ENCODE measurements around the gene ABCA12.
"Not testable (repeated sequence)": the region's sequence is repeated elsewhere in the genome, so short reads cannot be mapped to it uniquely, and the experiment has no call there.

ABCA12 gene, protein sequence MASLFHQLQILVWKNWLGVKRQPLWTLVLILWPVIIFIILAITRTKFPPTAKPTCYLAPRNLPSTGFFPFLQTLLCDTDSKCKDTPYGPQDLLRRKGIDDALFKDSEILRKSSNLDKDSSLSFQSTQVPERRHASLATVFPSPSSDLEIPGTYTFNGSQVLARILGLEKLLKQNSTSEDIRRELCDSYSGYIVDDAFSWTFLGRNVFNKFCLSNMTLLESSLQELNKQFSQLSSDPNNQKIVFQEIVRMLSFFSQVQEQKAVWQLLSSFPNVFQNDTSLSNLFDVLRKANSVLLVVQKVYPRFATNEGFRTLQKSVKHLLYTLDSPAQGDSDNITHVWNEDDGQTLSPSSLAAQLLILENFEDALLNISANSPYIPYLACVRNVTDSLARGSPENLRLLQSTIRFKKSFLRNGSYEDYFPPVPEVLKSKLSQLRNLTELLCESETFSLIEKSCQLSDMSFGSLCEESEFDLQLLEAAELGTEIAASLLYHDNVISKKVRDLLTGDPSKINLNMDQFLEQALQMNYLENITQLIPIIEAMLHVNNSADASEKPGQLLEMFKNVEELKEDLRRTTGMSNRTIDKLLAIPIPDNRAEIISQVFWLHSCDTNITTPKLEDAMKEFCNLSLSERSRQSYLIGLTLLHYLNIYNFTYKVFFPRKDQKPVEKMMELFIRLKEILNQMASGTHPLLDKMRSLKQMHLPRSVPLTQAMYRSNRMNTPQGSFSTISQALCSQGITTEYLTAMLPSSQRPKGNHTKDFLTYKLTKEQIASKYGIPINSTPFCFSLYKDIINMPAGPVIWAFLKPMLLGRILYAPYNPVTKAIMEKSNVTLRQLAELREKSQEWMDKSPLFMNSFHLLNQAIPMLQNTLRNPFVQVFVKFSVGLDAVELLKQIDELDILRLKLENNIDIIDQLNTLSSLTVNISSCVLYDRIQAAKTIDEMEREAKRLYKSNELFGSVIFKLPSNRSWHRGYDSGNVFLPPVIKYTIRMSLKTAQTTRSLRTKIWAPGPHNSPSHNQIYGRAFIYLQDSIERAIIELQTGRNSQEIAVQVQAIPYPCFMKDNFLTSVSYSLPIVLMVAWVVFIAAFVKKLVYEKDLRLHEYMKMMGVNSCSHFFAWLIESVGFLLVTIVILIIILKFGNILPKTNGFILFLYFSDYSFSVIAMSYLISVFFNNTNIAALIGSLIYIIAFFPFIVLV (N-terminal part only)

DNA sequence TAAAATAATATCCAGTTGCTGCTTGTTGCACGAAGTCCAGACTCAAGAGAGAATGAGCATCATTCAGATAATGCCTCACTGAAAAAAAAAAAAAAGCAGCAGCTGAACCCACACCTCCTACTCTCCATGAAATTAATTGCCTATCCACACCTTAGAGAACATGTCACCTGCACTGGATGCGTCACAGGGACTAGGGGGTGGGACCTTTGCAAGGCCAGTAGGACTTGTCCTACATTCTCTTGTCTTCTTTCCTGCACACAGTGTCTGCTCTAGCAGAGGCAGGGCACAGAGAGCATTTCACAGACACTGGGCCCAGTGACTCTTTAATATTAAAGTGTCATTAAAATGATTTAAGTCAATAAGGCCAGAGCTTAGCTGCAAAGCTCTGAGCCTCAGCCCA lies at the start of gene ABCA12:
Gene ABCA12, minus strand, starts transcription at position 148 of the 400 bp plus-strand sequence. CDS start 418 bp downstream, outside the sequence.
- no peak for DNase-seq (ENCODE audit: low read depth)

DNA sequence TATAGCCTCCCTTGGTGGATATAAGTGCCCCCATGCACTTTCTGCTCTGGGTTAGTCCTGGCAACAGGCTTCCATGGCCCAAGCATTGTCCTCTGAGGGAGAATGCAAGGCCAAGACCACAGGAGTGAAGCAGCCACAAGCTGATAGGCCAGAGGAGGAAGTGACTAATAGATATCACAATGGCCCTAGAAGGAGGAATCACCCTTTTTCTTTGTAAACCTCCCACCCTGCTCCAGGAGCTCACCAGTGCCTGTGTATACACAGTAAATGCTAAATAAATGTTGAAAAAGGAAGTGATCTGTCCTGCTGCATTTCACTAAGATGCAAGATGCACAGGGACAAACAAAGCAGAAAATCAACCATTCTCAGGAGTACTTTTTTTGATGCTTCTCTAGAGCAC lies 49.7 kb upstream of the ABCA12 start:
- DNase-seq (ENCODE audit: low read depth), result no peak

DNA sequence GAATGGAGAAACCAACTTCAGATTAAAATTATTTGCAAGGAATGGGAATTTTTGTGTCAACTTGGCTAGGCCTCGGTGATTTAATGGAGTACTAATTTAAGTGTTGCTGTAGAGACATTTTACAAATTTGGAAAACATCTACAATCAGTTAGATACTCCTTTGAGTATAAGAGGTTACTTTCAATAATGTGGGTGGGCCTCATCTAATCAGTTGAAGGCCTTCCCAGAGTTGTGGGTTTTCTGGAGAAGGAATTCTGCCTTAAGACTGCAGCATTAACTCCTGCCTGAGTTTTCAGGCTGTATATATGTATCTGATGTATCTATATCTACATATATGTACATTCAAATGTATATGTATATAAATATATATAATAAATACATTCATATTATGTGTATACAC lies 47.6 kb upstream of the ABCA12 start:
- DNase-seq (ENCODE audit: low read depth), result no peak

DNA sequence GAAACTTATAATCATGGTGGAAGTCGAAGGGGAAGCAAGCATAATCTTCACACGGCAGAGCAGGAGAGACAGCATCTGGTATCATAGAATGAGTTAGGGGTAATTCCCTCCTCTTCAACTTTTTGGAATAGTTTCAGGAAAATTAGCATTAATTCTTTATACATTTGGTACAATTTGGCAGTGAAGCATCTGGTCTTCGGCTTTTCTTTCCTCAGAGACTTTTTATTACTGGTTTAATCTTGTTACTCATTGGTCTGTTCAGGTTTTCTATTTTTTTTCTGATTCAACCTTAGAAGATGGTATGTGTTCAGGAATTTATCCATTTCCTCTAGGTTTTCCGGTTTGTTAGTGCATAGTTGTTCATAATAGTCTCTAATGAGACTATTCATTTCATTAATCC lies 39.7 kb upstream of the ABCA12 start:
- no peak for DNase-seq (ENCODE audit: low read depth)

DNA sequence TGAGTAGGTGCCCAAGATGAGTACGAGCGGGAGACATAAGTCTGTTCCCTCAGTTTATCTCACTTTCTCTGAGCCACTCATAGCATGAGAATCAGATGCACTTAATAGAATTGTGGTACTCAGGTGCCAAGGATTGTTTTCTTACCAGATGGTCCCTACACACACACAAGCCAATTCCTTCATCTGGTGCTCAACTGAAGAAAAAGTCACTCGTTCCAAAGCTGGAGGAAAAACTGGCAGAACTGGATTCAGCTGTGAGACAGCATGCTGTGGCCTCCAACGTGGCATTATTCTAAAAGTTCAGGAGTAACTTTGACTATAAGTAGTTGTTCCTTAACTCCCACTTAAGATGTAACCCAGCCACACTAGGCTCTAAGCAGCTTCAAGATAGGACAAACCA lies 33.4 kb upstream of the ABCA12 start:
- no peak for DNase-seq (ENCODE audit: low read depth)

DNA sequence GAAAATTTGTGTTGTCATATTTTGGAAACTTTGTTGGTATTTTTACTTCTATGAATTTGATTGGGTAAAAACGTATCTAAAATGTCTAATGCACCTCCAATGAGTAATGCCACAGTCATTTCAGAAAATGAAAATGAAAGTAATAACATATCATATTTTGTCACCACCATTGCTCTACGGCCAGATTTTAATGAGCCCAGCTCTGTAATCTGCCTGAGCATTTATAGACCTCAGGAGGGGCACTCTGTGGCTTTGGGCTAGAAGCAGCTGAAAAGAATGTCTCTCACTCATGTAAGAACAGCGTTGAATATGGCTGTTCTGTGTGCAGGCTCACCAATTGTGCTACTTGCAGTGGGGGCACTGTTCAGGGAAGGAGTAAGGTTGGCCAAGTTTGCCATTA lies 32.7 kb upstream of the ABCA12 start:
- no peak for DNase-seq (ENCODE audit: low read depth)

DNA sequence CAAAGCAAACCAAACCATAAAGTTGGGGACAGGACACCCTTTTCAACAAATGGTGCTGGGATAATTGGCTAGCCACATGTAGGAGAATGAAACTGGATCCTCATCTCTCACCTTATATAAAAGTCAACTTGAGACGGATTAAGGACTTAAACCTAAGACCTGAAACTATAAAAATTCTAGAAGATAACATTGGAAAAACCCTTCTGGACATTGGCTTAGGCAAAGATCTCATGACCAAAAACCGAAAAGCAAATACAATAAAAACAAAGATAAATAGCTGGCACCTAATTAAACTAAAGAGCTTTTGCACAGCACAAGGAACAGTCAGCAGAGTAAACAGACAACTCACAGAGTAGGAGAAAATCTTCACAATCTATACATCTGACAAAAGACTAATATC lies 28.1 kb upstream of the ABCA12 start:
- not testable (repeated sequence) for DNase-seq (ENCODE audit: low read depth)

DNA sequence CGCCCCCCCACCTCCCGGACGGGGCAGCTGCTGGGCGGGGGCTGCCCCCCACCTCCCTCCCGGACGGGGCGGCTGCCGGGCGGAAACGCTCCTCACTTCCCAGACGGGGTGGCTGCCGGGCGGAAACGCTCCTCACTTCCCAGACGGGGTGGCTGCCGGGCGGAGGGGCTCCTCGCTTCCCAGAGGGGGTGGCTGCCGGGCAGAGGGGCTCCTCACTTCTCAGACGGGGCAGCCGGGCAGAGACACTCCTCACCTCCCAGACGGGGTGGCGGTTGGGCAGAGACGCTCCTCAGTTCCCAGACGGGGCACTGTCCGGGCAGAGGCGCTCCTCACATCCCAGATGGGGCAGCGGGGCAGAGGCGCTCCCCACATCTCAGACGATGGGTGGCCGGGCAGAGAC lies 24.9 kb upstream of the ABCA12 start:
- DNase-seq (ENCODE audit: low read depth), result not testable (repeated sequence)

DNA sequence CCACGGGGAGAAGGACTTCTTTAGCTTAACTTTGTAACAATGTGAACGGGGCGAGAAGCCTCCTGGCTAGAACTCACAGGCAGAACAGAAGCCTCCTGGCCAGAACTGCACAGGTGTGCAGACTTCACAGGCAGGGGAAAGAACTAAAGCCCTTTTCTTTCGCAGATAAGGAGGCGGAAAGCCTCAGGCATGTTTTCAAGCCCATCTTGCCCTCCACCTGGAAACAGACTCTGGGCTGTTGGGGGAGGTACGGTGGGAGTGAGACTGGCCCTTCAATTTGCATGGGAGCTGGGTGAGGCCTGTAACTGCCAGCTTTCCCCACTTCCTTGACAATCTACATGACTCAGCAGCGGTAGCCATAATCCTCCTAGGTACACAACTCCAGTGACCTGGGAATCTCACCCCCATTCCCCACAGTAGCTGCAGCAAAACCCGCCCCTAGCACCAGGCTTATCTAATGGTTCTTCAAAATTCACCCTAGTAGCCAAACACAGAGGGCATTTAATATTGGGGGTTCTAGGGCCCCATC lies 22.9 kb upstream of the ABCA12 start:
- no peak for DNase-seq (ENCODE audit: low read depth)

DNA sequence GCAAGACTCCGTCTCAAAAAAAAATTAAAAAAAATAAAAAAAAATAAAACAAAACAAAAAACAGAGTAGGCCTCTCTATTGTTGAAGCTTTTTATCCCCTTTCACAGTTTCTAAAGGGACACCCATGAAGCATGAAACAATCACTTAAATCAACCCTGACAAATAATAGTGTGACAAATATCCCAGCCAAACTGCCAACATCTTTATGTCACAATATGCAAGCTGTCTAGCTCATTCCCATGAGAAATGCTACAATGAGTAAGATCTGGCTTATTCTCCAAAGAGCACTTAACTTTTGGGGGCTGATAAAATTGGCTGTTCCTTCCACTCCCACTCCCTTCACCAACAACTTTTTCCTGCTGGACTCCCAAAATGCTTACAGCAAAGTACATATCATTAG lies 21.7 kb upstream of the ABCA12 start:
- DNase-seq (ENCODE audit: low read depth), result no peak

DNA sequence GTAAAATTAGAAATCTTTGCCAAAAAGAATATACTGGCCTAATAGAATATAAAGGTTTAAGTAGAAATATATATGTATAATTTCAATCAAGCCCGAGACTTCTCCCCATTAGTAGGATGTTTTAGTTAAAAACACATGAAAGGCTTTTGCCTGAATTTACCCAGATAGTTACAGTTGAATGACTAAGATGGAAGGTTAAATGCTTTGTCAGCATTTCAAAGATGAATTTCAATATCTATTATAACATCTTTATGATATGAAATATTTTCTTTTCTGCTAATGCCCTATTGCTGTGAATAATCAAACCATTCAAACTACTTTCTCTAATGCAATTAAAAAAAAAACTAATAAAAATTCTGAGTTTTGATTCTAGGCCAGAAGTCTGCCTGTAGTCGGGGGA lies 18.0 kb upstream of the ABCA12 start:
- no peak for DNase-seq (ENCODE audit: low read depth)

DNA sequence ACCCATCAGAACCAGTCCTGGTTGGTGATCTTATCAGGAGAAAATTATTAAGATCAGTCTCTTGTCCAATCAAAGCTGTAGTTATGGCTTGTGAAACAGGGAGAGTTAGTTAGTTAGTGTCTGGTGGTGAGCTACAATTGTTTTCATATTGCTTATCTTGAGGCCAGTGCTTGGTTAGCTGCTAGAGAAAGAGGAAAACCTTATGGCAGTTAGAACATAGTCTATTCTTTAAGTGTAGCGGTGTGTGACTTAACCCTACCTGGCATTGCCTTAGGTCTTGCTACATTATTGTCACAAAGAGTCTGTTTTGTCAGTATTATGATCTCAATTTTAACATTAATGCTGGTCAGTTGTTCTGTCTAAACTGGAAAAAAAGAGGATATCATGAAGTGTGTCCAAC lies 11.5 kb upstream of the ABCA12 start:
- DNase-seq (ENCODE audit: low read depth), result no peak

DNA sequence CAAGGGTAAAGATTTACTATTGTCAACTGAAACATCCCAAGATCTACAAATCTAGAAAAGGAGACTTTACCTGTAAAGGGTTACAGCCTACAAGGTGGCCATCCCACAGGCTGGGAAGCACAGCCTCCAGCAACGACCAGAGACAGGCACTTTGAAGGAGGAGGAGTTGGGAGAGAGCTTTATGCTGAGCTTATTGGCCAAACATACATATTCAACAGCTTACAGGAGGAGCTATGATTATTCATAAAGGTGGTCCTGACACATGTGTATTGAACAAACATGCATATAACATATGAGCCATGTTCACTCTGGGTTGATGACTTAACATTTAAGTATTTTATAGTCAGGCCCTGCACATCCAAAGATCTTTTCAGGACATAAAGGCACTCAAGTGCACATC lies 11.1 kb upstream of the ABCA12 start:
- no peak for DNase-seq (ENCODE audit: low read depth)

DNA sequence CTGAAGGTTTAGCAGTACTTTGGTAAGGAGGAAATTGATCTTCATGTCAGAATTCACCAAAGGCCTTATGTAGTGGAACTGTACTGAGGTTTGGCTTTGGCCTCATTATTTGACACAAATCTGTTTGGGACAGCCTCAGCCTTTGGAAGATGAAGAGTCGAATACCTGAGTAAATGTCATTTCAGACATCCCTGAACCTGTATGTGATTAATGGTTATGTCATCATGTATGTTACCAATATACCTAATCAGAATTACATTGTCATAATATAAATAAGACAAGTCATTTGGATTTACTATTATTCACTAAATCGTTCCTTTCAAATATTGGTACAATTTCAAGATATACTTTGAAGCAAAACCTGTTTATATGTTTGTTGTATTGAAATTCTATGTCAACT lies 10.6 kb upstream of the ABCA12 start:
- no peak for DNase-seq (ENCODE audit: low read depth)

DNA sequence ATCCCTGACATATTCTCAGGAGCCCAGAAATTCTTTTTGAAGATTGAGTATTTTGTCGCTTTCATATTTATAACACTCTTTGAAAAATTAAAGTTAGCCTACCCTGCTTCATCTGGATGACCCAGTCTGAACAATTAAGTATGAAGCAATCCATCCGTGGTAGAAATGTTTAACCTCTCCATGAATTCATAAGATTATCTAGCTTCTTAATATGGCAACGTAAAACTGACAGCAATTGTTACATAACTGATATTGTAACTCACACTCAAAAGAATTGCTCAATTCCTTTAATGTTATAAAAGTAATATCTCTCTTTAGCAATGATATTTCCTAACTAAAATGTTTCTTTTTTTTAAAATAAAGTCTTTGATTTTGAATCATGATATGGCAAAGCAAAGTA lies 7.2 kb upstream of the ABCA12 start:
- no peak for DNase-seq (ENCODE audit: low read depth)

DNA sequence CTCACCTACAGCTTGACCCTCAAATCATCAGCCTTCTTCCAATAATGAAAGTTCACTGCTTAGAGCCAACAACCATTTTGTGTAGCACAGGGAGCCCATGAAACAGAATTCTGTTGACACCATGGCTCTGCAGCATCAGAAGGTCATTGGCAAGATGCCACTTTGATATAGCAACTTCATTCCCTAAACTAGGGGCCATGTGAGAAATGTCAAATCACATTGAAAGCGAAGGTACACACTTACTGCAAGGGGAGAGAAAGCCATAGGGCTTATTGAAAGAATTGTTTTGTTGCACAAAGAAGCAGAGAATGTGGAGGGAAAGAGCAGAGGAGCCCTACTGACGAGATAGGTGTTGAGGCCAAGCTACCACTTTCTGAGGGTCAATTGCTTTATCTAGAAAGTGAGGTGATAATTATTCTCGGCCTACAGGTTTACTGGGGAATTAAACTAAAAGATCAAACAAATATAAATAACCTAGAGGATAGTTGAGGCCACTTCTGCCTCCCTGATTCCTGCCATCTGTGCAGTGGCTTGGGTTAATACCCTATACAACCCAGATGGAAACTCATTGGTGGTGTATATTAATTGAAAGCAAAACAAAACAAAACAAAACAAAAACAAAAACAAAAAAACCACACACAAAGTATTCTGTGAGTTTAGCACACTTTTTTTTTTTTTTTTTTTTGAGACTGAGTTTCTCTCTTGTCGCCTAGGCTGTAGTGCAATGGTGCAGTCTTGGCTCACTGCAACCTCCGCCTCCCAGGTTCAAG lies 5.9 kb upstream of the ABCA12 start:
- DNase-seq (ENCODE audit: low read depth), result no peak

DNA sequence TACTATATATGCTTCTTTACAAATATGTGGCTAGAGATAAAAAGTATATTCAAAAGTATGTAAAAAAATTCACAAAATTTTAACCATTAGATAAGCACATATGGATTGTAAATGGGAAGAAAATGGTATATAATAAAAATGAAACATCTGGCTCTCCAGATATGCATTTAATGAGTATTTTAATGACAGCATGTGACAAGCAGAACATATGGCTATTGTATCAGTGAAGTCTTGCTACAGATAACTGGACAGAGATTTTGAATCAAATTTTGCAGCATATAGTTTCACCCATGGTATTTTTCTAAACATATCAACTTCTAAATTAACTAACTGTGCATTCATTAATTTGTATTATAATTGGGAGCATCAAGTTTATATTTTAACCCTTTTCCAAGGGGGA lies 5.0 kb upstream of the ABCA12 start:
- DNase-seq (ENCODE audit: low read depth), result no peak

DNA sequence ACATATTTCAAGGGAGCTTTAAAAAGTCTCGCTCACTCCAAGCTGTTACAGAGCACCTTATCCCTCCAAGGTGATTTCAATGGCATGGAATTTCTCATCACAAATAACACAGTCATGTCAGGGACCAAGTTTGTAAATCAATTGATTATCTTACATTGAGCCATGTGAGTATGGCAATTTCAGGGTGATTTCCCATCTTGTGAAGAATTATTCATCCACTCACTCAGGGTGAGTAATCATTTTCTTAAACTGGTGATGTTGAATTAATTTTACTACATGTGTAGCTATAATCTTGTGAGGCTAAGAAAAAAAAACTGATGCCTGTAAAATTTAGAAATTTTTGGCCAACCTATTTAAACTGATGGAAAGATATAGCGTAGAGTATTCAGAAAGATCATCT lies 3.3 kb upstream of the ABCA12 start:
- no peak for DNase-seq (ENCODE audit: low read depth)

DNA sequence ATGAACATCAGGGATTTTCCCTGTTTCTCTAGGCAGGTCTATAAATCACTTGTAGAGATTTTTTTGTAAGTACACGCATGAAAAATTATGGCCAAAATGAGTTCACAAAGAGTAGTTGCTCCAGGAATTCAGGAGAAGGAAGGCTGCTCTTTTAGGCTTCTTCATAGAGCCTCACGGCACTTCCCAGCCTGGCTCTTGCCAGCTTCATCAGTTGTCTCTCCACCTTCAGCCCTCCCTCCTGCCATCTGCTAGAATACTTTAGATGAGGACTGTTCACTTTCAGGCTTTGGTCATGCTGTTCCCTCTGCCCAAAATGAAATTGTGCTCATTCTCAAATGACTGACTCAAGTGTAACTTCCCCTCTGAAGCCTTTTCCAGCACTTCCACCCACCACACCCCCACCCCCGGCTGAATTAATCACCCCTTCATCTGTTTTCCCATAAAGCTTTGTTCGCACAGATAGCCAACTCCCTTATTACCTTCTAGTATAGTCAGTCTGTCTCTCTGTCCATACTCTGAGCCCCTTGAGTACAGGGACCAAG lies 1.8 kb upstream of the ABCA12 start:
- DNase-seq (ENCODE audit: low read depth), result no peak

DNA sequence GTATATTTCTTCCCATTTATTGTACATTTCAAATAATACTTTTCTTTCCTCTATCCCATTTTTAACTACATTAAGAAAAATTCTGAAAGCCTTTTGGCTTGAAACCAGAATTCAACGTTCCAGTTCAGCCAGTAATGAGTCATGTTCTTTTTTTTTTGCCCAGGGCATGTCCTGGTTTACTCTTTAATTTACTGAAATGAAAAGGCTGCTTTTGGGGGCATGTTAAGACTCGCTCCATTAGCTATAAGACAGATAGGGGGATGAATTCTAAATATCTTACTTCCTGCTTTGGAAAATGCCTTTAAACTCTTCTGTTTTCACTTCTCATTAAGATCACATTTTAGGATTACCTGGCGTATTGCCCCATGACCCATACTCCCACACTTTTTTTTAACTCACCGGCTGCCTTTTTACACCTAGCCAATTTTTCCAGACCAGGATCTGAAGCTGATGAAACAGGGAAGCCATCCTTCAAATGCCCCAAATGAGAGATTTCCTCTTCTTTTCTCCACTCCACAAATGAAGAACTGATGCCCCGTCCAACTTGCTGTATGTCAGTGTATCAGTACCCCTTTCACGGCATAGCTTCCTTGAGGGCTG lies 585 bp downstream of the ABCA12 start:
- no peak for DNase-seq (ENCODE audit: low read depth)

DNA sequence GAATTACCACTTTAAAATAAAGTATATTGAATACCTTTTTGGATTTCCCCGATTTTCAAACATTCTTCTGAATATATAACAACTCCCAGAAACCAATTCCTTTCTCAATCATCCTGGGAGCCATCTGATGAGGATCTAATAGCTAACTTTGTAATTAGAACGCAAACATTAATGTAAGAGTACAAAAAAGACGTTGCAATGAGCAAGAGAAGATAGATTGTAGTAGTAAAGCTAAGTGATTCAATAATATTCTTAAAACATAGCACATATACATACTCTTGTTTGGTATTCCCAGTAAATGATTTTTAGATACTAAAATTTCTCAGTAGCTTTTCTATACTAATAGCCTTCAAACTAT lies 1.1 kb downstream of the ABCA12 start:
- DNase-seq (ENCODE audit: low read depth), result no peak
